ENCODE results near the gene CD33.

GRCh38 chr19:51181377-51181912 is 43.4 kb upstream of the CD33 start:
- TF ChIP-seq EZH2 (IDR thresholded peaks at IDR 0.05; ENCODE audit: low read length, missing control alignments) (no peak), CTCF (conservative IDR thresholded peaks at IDR 0.05 in 1 of 2, IDR thresholded peaks at IDR 0.05 in 1 of 2; ENCODE audit: low read depth in 1 of 2, low read length in 2 of 2) (no peak)

All from fibroblast of lung (primary cell).